WTC11 (cell line): Measurements from ENCODE around the gene FGF1. TPM values are rescaled to one million over a fixed set of nuclear protein-coding genes. Genes with fewer than 3 reads are reported as not detected.

ENCODE experiments used
- ATAC-seq: fragments of 200-7000 bp; cut with Tn5 transposase; 2 replicates; pipeline ENCODE4 v1.10.0; 2021; ENCODE audit warnings: mild to moderate bottlenecking, moderate library complexity
- CTCF ChIA-PET: fragments of 300-600 bp; sonication (Branson Sonifier 250); formaldehyde crosslinking; loops from one replicate; lab custom pipeline; 2021; ENCODE audit warnings: antibody characterized with exemption; lab: Charles Lee
- POLR2A ChIA-PET: fragments of 350-600 bp; sonication (Branson Sonifier 250); formaldehyde crosslinking; loops from one replicate; lab custom pipeline; 2021; ENCODE audit warnings: antibody characterized with exemption; lab: Charles Lee
- DNase-seq: peaks from one replicate; pipeline ENCODE4 v3.0.0; 2021; ENCODE audit warnings: low spot score
- H3K27ac Mint-ChIP-seq: 2 replicates; pipeline ENCODE4 v1.8.0; 2021; ENCODE audit warnings: mixed read lengths
- H3K27me3 Mint-ChIP-seq: 2 replicates; pipeline ENCODE4 v1.8.0; 2021; ENCODE audit warnings: low read depth, mild to moderate bottlenecking, moderate library complexity, mixed read lengths
- H3K36me3 Mint-ChIP-seq: 2 replicates; pipeline ENCODE4 v1.8.0; 2021; ENCODE audit warnings: mixed read lengths
- H3K4me1 Mint-ChIP-seq: 2 replicates; pipeline ENCODE4 v1.8.0; 2022; ENCODE audit warnings: mixed read lengths
- H3K4me3 Mint-ChIP-seq: 2 replicates; pipeline ENCODE4 v1.8.0; 2021; ENCODE audit warnings: mild to moderate bottlenecking, moderate library complexity, mixed read lengths
- H3K9me3 Mint-ChIP-seq: 2 replicates; pipeline ENCODE4 v1.8.0; 2021; ENCODE audit warnings: mixed read lengths
- AFF4 ChIP-seq: sonication (generic); formaldehyde crosslinking; IDR thresholded peaks from 2 replicates; pipeline ENCODE4 v1.8.1; 2023; ENCODE audit warnings: mild to moderate bottlenecking, missing genetic modification reagents, borderline replicate concordance
- ATF6 ChIP-seq: sonication (generic); formaldehyde crosslinking; IDR thresholded peaks from 2 replicates; pipeline ENCODE4 v1.8.1; 2023; ENCODE audit warnings: mild to moderate bottlenecking, missing genetic modification reagents
- CBFB ChIP-seq: sonication (generic); formaldehyde crosslinking; IDR thresholded peaks from 2 replicates; pipeline ENCODE4 v1.8.1; 2022; ENCODE audit warnings: mild to moderate bottlenecking, low read depth, missing genetic modification reagents
- CREB1 ChIP-seq: sonication (generic); formaldehyde crosslinking; IDR thresholded peaks from 2 replicates; pipeline ENCODE4 v1.8.0; 2023; ENCODE audit warnings: mild to moderate bottlenecking, missing genetic modification reagents
- GABPB1 ChIP-seq: sonication (generic); formaldehyde crosslinking; IDR thresholded peaks from 2 replicates; pipeline ENCODE4 v1.8.1; 2023; ENCODE audit warnings: mild to moderate bottlenecking, missing genetic modification reagents
- JAZF1 ChIP-seq: fragments of 250-450 bp; sonication (Bioruptor Pico); IDR thresholded peaks from 2 replicates; pipeline ENCODE4 v1.9.0; 2021; ENCODE audit warnings: moderate library complexity, mild to moderate bottlenecking, inconsistent platforms
- JUN ChIP-seq: sonication (generic); formaldehyde crosslinking; IDR thresholded peaks from 2 replicates; pipeline ENCODE4 v1.8.0; 2023; ENCODE audit warnings: mild to moderate bottlenecking, missing genetic modification reagents
- MLX ChIP-seq: sonication (generic); formaldehyde crosslinking; IDR thresholded peaks from 2 replicates; pipeline ENCODE4 v1.8.1; 2023; ENCODE audit warnings: mild to moderate bottlenecking, missing genetic modification reagents, moderate library complexity
- NR1H2 ChIP-seq: sonication (generic); formaldehyde crosslinking; IDR thresholded peaks from 2 replicates; pipeline ENCODE4 v1.9.0; 2021; ENCODE audit warnings: mild to moderate bottlenecking, moderate library complexity, missing genetic modification reagents
- SP1 ChIP-seq: sonication (generic); formaldehyde crosslinking; conservative IDR thresholded peaks from 2 replicates; pipeline ENCODE4 v1.8.1; 2022; ENCODE audit warnings: missing genetic modification reagents
- STAT6 ChIP-seq: sonication (generic); formaldehyde crosslinking; conservative IDR thresholded peaks from 2 replicates; pipeline ENCODE4 v1.8.1; 2023; ENCODE audit warnings: mild to moderate bottlenecking, low read depth, missing genetic modification reagents, moderate library complexity
- TP53 ChIP-seq: sonication (generic); formaldehyde crosslinking; IDR thresholded peaks from 2 replicates; pipeline ENCODE4 v1.8.1; 2023; ENCODE audit warnings: mild to moderate bottlenecking, missing genetic modification reagents
- USF1 ChIP-seq: sonication (generic); formaldehyde crosslinking; IDR thresholded peaks from 2 replicates; pipeline ENCODE4 v1.8.0; 2022; ENCODE audit warnings: mild to moderate bottlenecking, missing genetic modification reagents
- USF2 ChIP-seq: sonication (generic); formaldehyde crosslinking; IDR thresholded peaks from 2 replicates; pipeline ENCODE4 v1.8.1; 2023; ENCODE audit warnings: mild to moderate bottlenecking, missing genetic modification reagents, moderate library complexity
- ZNF512 ChIP-seq: sonication (generic); formaldehyde crosslinking; IDR thresholded peaks from 2 replicates; pipeline ENCODE4 v1.8.1; 2022; ENCODE audit warnings: missing genetic modification reagents, borderline replicate concordance
- ZNF671 ChIP-seq: fragments of 250-450 bp; sonication (Bioruptor Pico); IDR thresholded peaks from 2 replicates; pipeline ENCODE4 v1.8.0; 2021; ENCODE audit warnings: mild to moderate bottlenecking
- total RNA-seq: library from RNA; stranded (reverse); gene quantifications from 3 replicates; pipeline ENCODE4 v1.2.3, GENCODE V29; 2021

Gene FGF1
- total RNA-seq, 1 experiment from 2014 or later, result 0.55 TPM

GRCh38 chr5:142600611-142601358 lies 85.1 kb downstream of the FGF1 start:
- TF ChIP-seq ATF6 (CRISPR knock-in tag) (no peak), TP53 (no peak), CREB1 (CRISPR knock-in tag) (no peak), STAT6 (CRISPR knock-in tag) (no peak), GABPB1 (CRISPR knock-in tag) (no peak), AFF4 (CRISPR knock-in tag) (no peak), USF1 (CRISPR knock-in tag) (no peak), NR1H2 (CRISPR knock-in tag) (no peak), ZNF512 (CRISPR knock-in tag) (no peak), USF2 (no peak)
- Mint-ChIP-seq H3K9me3 (peaks cover 1% of the 10 kb centered on the region), H3K27ac (no peak overlapping the region), H3K36me3 (no peaks in the 10 kb centered on the region), H3K4me1 (peaks cover 30% of the 10 kb centered on the region), H3K4me3 (no peak overlapping the region), H3K27me3 (no peaks in the 10 kb centered on the region)
- no peak for DNase-seq
- ChIA-PET POLR2A (no interaction called here), CTCF (interaction anchor here (0.8 to 3.3 kb wide), 7 partner anchors 11 to 282 kb away, joined by 3 to 12 read pairs (median 4); no protein-coding TSS in a partner anchor)
- ATAC-seq, result no peak

- peaks cover 25% of the 10 kb centered on the region for H3K4me1 Mint-ChIP-seq
- H3K36me3 Mint-ChIP-seq, result no peaks in the 10 kb centered on the region
- ChIA-PET CTCF (interaction anchor here (1.0 to 3.3 kb wide), 6 partner anchors 23 to 303 kb away, joined by 3 to 12 read pairs (median 4); no protein-coding TSS in a partner anchor), POLR2A (no interaction called here)
- no peak overlapping the region for H3K27ac Mint-ChIP-seq
- no peak overlapping the region for H3K4me3 Mint-ChIP-seq
- ATAC-seq, result no peak
- no peaks in the 10 kb centered on the region for H3K27me3 Mint-ChIP-seq
- H3K9me3 Mint-ChIP-seq, result peaks cover 7% of the 10 kb centered on the region
- no peak for DNase-seq
- TF ChIP-seq JAZF1 (CRISPR knock-in tag) (no peak), ZNF671 (no peak), SP1 (CRISPR knock-in tag) (no peak), AFF4 (CRISPR knock-in tag) (no peak), MLX (CRISPR knock-in tag) (no peak), CBFB (CRISPR knock-in tag) (no peak), JUN (no peak)
Observed at GRCh38 chr5:142600092-142600491, 85.8 kb downstream of the FGF1 start.
